HepG2 (cell line): Measurements from ENCODE around the gene STRN3. TPM values are rescaled to one million over a fixed set of nuclear protein-coding genes. Genes with fewer than 3 reads are reported as not detected.

Experiments
- DRAP1 ChIP-seq: IDR thresholded peaks from 2 replicates; pipeline ENCODE4 v1.6.1; 2016; ENCODE audit warnings: missing genetic modification reagents, missing compliant biosample characterization
- FOXK2 ChIP-seq: fragments of 450-650 bp; IDR thresholded peaks from 2 replicates; pipeline ENCODE4 v1.6.1; 2016
- KLF16 ChIP-seq, 2 experiments: sonication (generic) in 1 of 2; formaldehyde crosslinking in 1 of 2; IDR thresholded peaks; 2 replicates each; pipeline versions ENCODE4 v1.6.1 to v1.8.0; 2016 to 2023; ENCODE audit warnings: missing genetic modification reagents in 2 of 2, missing compliant biosample characterization in 1 of 2
- KMT2A ChIP-seq: sonication (generic); formaldehyde crosslinking; IDR thresholded peaks from 2 replicates; pipeline ENCODE4 v1.4.0; 2020; ENCODE audit warnings: missing genetic modification reagents
- MIXL1 ChIP-seq: IDR thresholded peaks from 2 replicates; pipeline ENCODE4 v1.6.1; 2016
- MTERF4 ChIP-seq: sonication (generic); formaldehyde crosslinking; IDR thresholded peaks from 2 replicates; pipeline ENCODE4 v1.8.0; 2023; ENCODE audit warnings: mild to moderate bottlenecking, missing genetic modification reagents
- PHF8 ChIP-seq: sonication (generic); formaldehyde crosslinking; IDR thresholded peaks from 2 replicates; pipeline ENCODE4 v1.5.0; 2020; ENCODE audit warnings: missing genetic modification reagents
- PPARG ChIP-seq: conservative IDR thresholded peaks from 2 replicates; pipeline ENCODE4 v1.6.1; 2016; ENCODE audit warnings: missing biosample characterization, missing genetic modification reagents
- RBM22 ChIP-seq: fragments of 200-400 bp; formaldehyde crosslinking; optimal IDR thresholded peaks from 2 replicates; pipeline ENCODE3; 2017; ENCODE audit warnings: mild to moderate bottlenecking, low read length, moderate library complexity
- ZNF281 ChIP-seq: sonication (generic); formaldehyde crosslinking; IDR thresholded peaks from 2 replicates; pipeline ENCODE4 v1.4.0; 2020; ENCODE audit warnings: missing genetic modification reagents, borderline replicate concordance
- ZNF687 ChIP-seq: sonication (generic); formaldehyde crosslinking; IDR thresholded peaks from 2 replicates; pipeline ENCODE4 v1.5.1; 2020; ENCODE audit warnings: mild to moderate bottlenecking, missing genetic modification reagents, moderate library complexity
- polyA plus RNA-seq, 8 experiments: library from polyadenylated mRNA; depleted of rRNA in 3 of 8; stranded (reverse) in 7 of 8; unstranded in 1 of 8; fragments of >200 nt; fragmentation: Illumina TruSeq in 4 of 8; extraction: Trizol in 4 of 8; gene quantifications; 2 replicates each; pipeline versions ENCODE4 v1.2.1 to v1.2.3, GENCODE V29; 2011 to 2016; ENCODE audit warnings: low read depth in 4 of 8, missing spikeins in 1 of 8, mixed read lengths in 1 of 8; ENCODE audit not compliant: insufficient read depth in 1 of 8
- total RNA-seq, 5 experiments: library from RNA; depleted of rRNA; stranded (reverse); fragments of >200 nt; fragmentation: Illumina TruSeq; extraction: Trizol; gene quantifications; 2 replicates each; pipeline ENCODE4 v1.2.3, GENCODE V29; 2016; ENCODE audit warnings: low read depth in 1 of 5
- TF ChIP-seq, protein P1 (sequence below): sonication (generic); IDR thresholded peaks from 2 replicates; pipeline ENCODE4 v1.6.1; 2016; ENCODE audit warnings: low read depth, borderline replicate concordance
- TF ChIP-seq, protein P2 (sequence below): sonication (generic); formaldehyde crosslinking; IDR thresholded peaks from 2 replicates; pipeline ENCODE4 v1.5.0; 2020; ENCODE audit warnings: missing genetic modification reagents
- TF ChIP-seq, protein P3 (sequence below): sonication (generic); formaldehyde crosslinking; IDR thresholded peaks from 2 replicates; pipeline ENCODE4 v1.9.0; 2021; ENCODE audit warnings: missing genetic modification reagents, borderline replicate concordance

Gene STRN3
- total and polyA plus RNA-seq, 2 of the 13 experiments (the other 11 are each of a cell fraction or from before 2014, with no cell fraction given), result 49.4 to 123 TPM

- TF ChIP-seq, protein P1, sequence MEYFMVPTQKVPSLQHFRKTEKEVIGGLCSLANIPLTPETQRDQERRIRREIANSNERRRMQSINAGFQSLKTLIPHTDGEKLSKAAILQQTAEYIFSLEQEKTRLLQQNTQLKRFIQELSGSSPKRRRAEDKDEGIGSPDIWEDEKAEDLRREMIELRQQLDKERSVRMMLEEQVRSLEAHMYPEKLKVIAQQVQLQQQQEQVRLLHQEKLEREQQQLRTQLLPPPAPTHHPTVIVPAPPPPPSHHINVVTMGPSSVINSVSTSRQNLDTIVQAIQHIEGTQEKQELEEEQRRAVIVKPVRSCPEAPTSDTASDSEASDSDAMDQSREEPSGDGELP, result peak; percentile 53; the same call in 1 of the 2 replicates
- TF ChIP-seq MIXL1 (peak; percentile 57; the same call in 1 of the 2 replicates), KMT2A (0 out of 2 replicates have a peak, but pooled peaks have one; percentile 24), ZNF281 (CRISPR knock-in tag) (peak; percentile 53; the same call in 1 of the 2 replicates), RBM22 (peak; percentile 26), ZNF687 (CRISPR knock-in tag) (peak; percentile 43), PHF8 (CRISPR knock-in tag) (0 out of 2 replicates have a peak, but pooled peaks have one; percentile 26), FOXK2 (0 out of 2 replicates have a peak, but pooled peaks have one; percentile 41), PPARG (0 out of 2 replicates have a peak, but pooled peaks have one; percentile 30), KLF16 (CRISPR knock-in tag; IDR thresholded peaks at IDR 0.05) (peak in 1 of 2 experiments; percentile 59; a peak in 1 of 4 replicates), MTERF4 (CRISPR knock-in tag) (peak; percentile 72; the same call in 1 of the 2 replicates), DRAP1 (peak; percentile 50; the same call in 1 of the 2 replicates)
- TF ChIP-seq, protein P2, sequence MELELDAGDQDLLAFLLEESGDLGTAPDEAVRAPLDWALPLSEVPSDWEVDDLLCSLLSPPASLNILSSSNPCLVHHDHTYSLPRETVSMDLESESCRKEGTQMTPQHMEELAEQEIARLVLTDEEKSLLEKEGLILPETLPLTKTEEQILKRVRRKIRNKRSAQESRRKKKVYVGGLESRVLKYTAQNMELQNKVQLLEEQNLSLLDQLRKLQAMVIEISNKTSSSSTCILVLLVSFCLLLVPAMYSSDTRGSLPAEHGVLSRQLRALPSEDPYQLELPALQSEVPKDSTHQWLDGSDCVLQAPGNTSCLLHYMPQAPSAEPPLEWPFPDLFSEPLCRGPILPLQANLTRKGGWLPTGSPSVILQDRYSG (CRISPR knock-in tag), result peak; percentile 14; the same call in 1 of the 2 replicates
- TF ChIP-seq, protein P3, sequence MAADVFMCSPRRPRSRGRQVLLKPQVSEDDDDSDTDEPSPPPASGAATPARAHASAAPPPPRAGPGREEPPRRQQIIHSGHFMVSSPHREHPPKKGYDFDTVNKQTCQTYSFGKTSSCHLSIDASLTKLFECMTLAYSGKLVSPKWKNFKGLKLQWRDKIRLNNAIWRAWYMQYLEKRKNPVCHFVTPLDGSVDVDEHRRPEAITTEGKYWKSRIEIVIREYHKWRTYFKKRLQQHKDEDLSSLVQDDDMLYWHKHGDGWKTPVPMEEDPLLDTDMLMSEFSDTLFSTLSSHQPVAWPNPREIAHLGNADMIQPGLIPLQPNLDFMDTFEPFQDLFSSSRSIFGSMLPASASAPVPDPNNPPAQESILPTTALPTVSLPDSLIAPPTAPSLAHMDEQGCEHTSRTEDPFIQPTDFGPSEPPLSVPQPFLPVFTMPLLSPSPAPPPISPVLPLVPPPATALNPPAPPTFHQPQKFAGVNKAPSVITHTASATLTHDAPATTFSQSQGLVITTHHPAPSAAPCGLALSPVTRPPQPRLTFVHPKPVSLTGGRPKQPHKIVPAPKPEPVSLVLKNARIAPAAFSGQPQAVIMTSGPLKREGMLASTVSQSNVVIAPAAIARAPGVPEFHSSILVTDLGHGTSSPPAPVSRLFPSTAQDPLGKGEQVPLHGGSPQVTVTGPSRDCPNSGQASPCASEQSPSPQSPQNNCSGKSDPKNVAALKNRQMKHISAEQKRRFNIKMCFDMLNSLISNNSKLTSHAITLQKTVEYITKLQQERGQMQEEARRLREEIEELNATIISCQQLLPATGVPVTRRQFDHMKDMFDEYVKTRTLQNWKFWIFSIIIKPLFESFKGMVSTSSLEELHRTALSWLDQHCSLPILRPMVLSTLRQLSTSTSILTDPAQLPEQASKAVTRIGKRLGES (CRISPR knock-in tag), result 0 out of 2 replicates have a peak, but pooled peaks have one; percentile 27
Measured at GRCh38 chr14:30980106-30980704, 46.0 kb downstream of the STRN3 start (continued).
